GM21526 (cell line): Measurements from ENCODE around the gene ABCF3.

Experiments used
- ATAC-seq: cut with Tn5 transposase; IDR thresholded peaks from one replicate; pipeline ENCODE4 v1.9.1; 2021; ENCODE audit warnings: moderate library complexity; ENCODE audit not compliant: unreplicated experiment, low FRiP score

ABCF3 gene

DNA sequence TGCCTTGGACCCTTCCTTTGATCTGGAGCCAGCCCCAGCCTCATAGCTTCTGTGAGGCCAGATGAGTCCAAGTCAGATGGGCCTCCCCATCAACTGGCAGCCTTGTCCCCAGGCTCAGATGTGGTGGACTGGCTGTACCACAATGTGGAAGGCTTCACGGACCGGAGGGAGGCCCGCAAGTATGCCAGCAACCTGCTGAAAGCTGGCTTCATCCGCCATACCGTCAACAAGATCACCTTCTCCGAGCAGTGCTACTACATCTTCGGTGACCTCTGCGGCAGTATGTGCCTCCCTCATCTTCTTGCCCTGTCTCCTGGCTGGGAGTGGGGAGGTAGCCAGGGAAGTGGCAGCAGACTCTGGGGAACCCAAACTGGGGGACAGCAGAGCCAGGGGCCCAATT is 18.2 kb upstream of the ABCF3 start:
- ATAC-seq, result no peak

DNA sequence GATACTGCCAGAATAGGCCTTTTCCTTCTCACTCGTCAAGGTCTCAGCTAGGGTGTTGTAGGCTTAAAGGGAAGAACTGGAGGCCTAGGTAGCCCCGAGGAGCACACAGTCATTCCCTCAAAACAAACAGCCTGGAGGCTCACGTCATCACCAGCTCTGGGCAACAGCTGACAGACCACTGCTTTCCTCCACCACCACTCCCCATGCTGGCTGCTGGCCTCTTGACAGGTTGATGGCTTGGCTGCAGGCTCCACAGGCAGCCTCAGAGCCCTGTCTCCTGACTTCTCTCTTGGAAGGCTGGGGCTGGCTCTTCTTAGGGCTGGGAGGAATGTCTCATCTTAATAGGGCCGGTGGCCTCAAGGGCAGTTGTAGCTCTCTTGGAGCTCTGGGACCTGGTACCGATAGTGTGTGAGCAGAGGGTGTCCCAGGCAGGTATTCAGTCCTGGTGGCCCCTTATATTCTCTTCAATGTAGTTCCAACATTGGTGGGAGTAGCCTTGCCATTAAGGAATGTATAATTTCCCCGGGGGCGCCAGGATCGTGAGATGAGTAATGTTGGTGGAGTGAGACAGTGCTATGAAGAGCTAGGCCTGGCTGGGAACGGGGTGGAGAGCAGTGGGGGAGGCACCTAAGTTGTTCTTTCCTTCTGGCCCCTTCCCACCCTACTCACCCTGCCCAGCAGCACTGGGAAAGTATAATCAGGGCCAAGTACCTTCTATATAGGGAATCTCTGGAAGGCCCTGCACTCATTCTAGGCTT is 17.5 kb upstream of the ABCF3 start:
- ATAC-seq, result no peak

DNA sequence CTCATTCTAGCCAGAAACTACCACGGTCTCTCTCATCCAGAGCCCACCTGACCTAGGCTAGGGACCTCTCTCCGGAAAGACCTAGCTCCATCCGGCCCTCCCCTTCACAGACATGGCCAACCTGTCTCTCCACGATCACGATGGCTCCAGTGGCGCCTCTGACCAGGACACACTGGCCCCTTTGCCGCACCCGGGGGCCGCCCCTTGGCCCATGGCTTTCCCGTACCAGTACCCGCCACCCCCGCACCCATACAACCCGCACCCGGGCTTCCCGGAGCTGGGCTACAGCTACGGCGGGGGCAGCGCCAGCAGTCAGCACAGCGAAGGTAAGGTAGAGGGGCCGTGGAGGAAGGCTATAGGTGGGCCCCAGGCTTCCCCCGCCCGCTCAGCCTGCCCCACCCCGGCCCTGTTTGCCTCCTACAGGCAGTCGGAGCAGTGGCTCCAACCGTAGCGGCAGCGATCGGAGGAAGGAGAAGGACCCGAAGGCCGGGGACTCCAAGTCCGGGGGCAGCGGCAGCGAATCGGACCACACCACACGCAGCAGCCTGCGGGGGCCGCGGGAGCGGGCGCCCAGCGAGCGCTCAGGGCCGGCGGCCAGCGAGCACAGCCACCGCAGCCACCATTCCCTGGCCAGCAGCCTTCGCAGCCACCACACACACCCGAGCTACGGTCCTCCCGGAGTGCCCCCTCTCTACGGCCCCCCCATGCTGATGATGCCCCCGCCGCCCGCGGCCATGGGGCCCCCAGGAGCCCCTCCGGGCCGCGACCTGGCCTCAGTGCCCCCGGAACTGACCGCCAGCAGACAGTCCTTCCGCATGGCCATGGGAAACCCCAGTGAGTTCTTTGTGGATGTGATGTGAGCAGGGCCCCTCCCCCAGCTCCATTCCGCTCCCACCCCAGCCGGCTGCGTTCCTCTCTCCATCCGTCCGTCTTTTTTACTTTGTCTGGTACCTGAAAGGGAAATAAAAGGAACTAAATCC is 15.8 kb upstream of the ABCF3 start:
- ATAC-seq, result no peak

DNA sequence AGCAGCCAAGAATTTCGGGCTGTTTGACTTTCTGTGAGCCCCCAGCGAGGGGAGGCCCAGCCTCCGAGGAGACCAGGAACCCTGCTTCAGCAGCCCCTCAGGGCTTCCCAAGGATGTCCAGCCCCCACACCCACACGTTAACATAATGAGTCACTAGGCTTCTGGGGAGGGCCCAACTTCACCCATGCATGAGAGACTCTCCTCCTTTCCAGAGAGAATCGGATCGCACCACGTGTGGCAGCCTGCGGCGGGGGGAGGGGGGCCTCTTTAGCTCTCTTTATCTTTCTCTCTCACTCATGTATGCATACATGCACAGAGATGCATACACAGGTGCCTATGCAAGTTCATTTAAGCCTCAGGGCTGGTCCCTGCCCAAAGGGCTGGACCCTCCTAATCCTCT is 14.4 kb upstream of the ABCF3 start:
- ATAC-seq, result no peak

DNA sequence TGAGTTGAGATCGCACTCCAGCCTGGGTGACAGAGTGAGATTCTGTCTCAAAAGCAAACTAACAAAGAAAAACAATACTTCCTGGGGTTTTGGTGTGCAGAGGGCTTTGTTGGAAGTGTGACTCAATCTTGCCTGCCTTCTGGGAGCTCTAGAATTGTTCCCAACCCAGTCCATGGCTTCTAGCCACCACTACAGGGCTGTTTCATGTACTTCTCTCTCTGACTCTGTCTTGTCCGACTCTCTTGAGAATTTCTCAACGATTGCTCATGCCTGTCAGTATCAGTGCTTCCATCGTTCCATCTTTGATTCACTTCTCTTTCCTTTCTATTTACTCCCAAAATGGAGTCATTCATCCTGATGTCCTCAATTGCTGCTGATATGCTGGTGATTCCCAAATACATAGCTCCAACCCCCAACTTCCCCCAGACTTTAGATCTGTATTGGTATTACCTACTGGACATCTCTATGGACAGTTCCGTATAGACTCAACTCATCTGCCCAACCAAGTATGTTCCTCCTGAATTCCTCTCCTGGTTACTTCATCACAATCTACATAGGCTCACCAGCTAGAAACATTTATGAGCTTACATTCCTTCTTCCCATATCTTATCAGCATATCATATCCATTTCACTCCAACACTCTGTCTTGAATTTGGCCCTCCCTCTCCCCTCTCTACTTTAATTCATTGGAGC is 13.2 kb upstream of the ABCF3 start:
- no peak for ATAC-seq

DNA sequence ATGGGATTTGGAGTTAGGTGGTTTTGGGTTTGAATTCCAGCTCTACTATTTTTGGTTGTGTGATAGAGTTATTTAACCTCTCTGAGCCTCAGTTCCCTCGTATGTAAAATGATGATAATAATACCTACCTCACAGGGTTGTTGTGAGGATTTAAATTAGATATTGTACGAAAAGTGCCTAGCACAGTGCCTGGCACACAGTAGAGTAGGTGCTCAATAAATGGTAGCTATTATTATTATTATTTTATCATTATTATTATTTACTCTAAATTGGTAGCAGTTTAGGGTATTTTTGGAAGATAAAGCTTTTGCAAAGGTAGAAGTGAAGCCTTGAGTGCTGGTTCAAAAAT is 12.7 kb upstream of the ABCF3 start:
- no peak for ATAC-seq

DNA sequence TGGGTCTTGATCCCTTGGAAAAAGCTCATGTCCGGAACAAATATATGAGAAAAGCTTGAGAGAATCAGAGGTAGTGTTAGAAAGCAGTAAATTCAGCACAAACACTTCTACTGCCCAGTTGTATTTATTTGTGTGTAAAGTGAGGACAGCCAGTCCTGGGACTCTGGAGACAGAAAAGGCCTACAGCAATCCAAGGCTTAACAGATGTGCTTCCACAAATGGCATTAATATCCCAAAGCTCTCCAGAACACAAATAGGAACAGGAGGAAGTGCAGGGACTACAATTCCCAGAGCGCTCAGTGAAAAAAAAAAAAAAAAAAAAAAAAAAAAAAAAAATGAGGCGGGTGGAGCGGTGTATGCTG is 11.7 kb upstream of the ABCF3 start:
- ATAC-seq, result no peak

DNA sequence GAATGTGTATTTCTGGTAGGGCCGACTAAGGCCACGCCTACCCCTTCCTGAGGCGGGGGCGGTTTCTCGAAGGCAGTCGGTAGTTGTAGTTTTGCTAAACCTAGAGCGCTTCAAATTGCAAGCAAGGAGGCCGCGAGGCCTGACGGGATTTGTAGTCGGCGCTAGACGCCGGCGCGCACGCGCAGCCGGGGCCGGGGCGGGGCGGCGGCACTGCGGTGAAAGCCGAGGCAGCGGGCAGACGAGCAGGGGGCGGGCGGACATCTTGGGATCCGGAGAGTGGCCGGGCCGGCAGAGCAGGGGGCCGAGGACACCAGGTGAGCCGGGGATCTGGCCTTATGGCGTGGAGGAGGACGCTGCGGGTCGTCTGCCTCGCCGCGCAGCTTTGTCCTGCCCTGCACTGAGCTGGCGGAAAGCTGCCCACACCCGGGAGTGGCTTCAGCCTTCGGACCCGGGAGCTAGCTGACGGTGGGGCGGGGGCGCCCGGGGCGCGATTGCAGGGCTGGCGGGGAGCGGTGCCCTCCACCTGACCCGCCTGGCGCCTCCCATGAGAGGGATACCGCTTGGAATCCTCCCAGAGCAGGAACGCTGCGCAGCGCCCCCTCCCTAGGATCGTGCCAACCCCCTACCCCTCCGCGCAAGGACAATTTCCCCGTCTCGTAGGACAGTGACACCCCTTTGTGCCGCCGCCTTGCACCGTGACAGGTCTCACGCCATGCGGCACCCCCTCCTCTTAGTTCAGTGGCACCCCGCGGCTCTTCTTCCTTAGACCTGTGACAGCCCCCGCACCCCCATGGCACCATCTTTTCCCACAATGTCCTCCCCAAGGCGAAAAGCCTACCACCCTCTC is 11.1 kb upstream of the ABCF3 start, which contains the start of gene AP2M1:
Gene AP2M1 (plus strand): TSS at position 210 of the 847 bp plus-strand sequence. CDS start 2,139 bp downstream, outside the sequence.
- peak; percentile 86 for ATAC-seq

DNA sequence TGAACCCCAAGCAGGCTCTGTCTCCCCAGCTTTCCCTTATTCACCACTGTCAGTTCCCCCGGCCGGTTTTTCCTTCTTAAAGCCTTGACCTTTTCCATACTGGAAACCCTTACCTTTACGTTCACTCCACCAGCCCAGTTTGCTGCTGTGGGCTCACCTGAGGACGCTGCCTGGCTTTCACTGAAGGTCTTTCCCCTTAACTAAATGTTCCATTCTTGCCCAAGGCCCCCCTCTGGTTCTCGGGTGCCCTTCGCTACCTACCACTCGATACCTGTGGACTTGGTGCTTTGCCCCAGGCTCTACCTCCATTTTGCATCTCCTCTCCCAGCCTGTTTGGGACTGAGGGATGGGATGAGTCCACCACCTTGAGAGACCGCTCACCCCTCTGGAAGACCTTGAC is 10.5 kb upstream of the ABCF3 start:
- no peak for ATAC-seq

DNA sequence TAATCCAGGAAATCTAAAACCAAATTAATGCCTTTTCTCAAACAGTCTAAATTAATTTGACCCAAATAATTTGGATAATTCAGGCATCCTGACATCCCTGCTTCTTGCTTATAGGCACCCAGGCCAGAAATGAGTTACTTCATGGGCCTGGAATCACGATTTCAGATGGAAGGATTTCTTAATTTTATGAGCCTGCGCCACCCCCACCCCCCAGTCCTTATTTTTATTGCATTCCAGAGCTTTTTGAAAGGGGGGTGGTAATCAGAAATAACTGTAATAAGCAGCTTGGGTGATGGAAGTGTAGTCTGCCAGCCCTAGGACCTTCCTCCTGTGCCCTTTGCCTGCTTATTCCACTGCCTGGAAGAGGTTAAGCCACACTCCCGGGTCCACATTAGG is 10.0 kb upstream of the ABCF3 start:
- no peak for ATAC-seq

DNA sequence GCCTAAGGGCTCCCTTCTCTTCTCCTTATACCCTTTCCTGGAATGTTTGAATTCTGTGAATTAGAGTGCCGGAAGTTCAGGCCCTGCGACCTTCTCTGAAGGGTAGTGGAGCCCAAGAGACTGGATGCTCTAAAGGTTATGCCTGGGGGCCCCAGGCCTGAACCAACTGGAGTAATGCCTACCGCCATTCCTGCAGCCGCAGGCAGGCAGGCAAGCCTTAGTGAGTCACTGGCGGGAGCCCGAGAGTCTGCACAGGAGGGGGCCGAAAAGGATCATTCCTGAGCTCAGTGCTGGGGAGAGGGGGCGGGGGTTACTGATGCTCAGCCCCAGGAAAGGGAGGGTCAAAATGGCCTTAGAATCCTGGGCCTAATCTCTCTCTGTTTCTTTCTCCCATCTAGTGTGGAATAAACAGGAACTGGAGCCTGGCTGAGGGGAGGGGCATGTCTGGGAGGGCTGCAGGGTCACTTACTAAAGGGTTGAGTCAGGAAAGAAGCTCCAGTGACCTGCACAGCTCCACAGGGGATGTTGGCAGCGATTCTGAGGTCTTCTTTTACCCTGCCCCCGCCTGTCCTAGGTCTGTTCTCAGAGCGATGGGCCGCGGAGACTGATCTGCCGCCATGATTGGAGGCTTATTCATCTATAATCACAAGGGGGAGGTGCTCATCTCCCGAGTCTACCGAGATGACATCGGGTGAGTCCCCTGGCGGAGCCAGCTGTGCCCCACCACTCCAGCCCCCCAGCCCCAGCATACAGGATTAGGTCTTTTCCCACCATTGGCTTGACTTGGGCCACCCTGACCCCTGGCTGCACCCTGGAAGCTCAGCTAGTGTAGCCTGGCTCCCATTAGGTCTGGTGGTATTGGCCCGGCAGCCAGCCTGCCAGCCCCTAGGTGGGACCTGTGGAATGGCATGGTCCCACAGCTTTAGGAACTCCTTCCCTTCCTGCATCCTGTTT is 9.3 kb upstream of the ABCF3 start:
- no peak for ATAC-seq

DNA sequence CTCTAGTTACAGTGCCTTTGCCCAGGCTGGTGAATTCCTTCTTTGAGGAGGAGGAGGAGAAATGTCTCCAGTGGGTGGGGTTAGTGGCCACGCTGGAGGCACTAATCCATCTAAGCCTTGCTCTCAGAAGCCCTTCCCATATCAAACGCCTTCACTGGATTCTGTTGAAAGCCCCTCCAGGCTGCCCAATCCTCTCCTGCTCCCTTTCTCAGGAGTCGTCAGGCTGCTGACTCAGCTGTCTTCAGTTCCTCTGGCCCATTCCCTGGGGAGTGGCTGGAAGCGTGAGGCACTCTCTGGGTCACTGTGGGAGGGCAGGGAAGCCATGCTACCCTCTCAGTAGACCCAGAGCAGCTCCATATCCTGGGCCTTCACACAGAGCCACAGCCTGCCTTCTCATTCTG is 8.7 kb upstream of the ABCF3 start:
- no peak for ATAC-seq

DNA sequence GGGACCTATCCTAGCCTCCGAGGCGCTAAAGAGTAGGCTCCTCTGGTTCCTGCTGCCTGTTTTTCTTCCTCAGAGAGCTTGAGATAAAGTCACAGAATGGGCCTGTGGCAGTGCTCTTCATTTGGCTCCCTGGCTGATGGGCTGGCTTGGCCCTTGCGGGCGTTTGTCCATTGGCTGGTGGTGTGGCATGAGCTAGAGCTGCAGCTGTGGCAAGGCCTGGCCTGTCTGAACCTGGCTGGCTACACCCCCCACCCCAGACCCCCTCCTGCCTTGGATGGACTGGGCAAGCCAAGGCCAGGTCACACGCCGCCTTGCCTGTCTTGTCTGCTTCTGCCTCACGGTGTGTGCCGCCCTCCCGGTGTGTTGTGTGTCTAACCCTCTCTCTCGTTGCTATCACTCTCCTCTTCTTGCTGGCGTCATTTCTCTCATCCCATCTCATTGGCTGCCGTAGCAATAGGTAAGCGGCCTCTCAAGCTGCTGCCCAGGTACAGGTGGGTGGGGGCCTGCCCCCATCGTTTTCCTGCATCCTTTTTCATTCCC is 8.2 kb upstream of the ABCF3 start:
- no peak for ATAC-seq

DNA sequence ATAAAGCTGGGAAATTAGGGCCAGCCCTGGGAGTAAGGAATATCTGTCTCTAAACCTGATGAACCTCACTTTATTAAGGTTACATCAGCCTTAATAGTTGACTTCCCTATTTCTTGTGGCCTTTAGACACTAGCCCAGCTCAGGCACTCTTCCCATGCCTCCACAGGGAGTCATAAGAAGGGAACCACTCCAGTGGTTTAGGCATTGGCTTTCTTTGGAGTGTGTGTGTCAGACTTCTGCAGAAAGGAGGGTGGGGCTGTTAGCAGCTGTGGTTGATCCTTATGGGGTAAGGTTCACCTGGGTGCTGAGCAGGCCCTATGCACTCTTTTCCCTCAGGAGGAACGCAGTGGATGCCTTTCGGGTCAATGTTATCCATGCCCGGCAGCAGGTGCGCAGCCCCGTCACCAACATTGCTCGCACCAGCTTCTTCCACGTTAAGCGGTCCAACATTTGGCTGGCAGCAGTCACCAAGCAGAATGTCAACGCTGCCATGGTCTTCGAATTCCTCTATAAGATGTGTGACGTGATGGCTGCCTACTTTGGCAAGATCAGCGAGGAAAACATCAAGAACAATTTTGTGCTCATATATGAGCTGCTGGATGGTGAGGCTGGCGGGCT is 7.4 kb upstream of the ABCF3 start:
- no peak for ATAC-seq

DNA sequence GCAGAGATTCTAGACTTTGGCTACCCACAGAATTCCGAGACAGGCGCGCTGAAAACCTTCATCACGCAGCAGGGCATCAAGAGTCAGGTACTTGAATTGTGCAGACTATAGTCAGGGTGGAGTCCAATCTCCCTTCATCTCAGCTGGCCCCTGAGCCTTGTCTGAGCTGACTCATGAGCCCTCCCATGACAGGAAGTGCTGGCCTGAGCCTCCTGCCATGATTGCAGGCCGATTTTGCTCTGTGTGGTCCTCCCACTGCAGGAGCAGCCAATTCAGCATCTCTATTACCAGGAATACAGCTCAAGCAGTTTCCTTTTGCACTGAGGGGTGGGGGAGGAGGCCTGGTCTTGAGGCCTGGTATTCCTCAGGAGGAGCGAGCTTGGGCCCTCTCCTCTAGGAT is 5.8 kb upstream of the ABCF3 start:
- no peak for ATAC-seq

DNA sequence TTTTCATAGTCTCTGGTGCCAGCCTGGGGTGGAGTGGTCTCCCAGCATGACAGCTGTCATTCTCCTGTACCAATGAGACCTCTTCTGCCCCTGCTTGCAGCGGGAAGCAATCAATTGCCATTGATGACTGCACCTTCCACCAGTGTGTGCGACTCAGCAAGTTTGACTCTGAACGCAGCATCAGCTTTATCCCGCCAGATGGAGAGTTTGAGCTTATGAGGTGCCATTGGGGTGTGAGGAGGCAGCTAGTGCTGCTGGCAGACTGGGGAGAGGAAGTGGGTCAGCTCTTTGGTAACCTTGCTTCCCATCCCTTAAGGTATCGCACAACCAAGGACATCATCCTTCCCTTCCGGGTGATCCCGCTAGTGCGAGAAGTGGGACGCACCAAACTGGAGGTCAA is 4.4 kb upstream of the ABCF3 start:
- ATAC-seq, result no peak

DNA sequence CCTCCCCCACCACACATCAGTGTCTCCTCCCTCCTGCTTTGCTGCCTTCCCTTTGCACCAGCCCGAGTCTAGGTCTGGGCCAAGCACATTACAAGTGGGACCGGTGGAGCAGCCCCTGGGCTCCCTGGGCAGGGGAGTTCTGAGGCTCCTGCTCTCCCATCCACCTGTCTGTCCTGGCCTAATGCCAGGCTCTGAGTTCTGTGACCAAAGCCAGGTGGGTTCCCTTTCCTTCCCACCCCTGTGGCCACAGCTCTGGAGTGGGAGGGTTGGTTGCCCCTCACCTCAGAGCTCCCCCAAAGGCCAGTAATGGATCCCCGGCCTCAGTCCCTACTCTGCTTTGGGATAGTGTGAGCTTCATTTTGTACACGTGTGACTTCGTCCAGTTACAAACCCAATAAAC is 2.3 kb upstream of the ABCF3 start:
- ATAC-seq, result no peak

DNA sequence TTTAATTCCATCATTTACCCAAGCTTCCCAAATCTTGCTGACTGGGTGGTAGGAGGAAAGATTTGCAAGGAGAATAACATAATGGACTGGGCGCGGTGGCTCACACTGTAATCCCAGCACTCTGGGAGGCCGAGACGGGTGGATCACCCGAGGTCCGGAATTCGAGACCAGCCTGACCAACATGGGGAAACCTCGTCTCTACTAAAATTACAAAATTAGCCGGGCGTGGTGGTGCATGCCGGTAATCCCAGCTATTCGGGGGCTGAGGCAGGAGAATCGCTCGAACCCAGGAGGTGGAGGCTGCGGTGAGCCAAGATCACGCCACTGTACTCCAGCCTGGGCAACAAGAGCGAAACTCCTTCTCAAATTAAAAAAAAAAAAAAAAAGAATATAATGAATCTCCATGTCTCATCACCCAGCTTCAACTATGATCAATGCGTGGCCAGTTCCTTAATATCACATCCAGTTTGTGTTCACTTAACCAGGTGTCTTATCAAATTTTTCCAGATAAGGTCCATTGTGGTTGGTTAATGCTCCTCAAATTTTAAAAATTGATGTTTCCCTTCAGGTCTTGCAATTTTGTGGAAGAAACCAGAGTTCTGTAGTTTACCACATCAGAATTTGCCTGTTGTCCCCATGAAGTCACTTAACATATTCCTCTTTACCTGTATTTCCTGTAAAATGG is 1.3 kb upstream of the ABCF3 start:
- ATAC-seq, result no peak
